ENCODE data around the gene PITPNM2. TPM values are rescaled to one million over a fixed set of nuclear protein-coding genes. Genes with fewer than 3 reads are reported as not detected.

PITPNM2 gene
- polyA plus RNA-seq, 1 experiment, result 1.3 TPM

DNA sequence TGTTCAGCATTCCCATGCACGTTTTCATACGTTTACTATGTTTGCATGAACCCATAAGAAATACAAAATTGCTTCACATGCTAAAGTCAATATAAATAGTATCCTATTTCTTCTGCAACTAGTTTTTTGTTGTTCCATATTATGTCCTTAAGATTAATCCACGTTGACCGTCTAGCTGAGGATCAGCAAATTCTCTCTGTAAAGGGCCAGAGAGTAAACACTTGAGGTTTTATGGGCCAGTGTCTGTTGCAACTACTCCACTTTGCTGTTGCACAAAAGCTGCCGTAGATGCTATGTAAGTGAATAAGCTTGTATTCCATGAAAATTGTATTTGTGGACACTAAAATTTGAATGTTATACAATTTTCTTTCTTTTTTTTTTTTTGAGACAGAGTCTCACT is 21.1 kb upstream of the PITPNM2 start:
- ChIA-PET CTCF (interaction anchor here (0.6 kb wide), 1 partner anchor 129 kb away, joined by 5 read pairs; no protein-coding TSS in a partner anchor), POLR2A (no interaction called here)
- H3K9me3 ChIP-seq (ENCODE audit: control insufficient read depth, insufficient read depth, low read length), result no peaks in the 10 kb centered on the region
- no peak overlapping the region for H3K4me3 ChIP-seq (ENCODE audit: low read depth, low read length)
- TF ChIP-seq, protein P1, sequence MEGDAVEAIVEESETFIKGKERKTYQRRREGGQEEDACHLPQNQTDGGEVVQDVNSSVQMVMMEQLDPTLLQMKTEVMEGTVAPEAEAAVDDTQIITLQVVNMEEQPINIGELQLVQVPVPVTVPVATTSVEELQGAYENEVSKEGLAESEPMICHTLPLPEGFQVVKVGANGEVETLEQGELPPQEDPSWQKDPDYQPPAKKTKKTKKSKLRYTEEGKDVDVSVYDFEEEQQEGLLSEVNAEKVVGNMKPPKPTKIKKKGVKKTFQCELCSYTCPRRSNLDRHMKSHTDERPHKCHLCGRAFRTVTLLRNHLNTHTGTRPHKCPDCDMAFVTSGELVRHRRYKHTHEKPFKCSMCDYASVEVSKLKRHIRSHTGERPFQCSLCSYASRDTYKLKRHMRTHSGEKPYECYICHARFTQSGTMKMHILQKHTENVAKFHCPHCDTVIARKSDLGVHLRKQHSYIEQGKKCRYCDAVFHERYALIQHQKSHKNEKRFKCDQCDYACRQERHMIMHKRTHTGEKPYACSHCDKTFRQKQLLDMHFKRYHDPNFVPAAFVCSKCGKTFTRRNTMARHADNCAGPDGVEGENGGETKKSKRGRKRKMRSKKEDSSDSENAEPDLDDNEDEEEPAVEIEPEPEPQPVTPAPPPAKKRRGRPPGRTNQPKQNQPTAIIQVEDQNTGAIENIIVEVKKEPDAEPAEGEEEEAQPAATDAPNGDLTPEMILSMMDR (IDR thresholded peaks at IDR 0.05; ENCODE audit: low read depth, low read length), result no peak
- H3K27ac ChIP-seq (ENCODE audit: low read depth, low read length), result no peak overlapping the region
- H3K27me3 ChIP-seq (ENCODE audit: control insufficient read depth, insufficient read depth, low read length), result no peaks in the 10 kb centered on the region
- DNase-seq (ENCODE audit: low read depth, low spot score), result no peak

DNA sequence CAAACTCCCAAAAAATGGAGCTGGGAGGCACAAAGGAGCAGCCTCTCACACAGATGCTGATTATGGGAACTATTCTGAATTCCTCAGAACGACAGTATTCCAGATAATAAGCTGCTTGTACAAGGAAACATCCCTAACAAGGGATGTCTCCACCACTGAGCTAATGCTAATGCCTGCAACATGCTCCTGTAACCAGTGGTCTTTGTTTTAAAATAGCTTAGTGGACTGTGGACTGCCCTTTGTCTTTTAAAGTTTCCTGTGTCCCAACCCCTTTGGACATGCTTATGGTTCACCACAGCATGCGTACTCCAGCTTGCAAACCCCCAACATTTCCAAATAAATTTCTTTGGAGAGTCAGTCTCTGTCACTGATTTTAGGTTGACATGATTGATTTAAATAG is 16.4 kb upstream of the PITPNM2 start:
- DNase-seq (ENCODE audit: low read depth, low spot score), result no peak
- H3K27me3 ChIP-seq (ENCODE audit: control insufficient read depth, insufficient read depth, low read length), result no peaks in the 10 kb centered on the region
- CTCF ChIA-PET, result interaction anchor here (1.0 kb wide), 1 partner anchor 11 kb away, joined by 3 read pairs; no protein-coding TSS in a partner anchor
- TF ChIP-seq, protein P1 (IDR thresholded peaks at IDR 0.05; ENCODE audit: low read depth, low read length), result no peak
- no peak overlapping the region for H3K4me3 ChIP-seq (ENCODE audit: low read depth, low read length)
- no peak overlapping the region for H3K27ac ChIP-seq (ENCODE audit: low read depth, low read length)
- POLR2A ChIA-PET, result no interaction called here
- H3K9me3 ChIP-seq (ENCODE audit: control insufficient read depth, insufficient read depth, low read length), result no peaks in the 10 kb centered on the region

DNA sequence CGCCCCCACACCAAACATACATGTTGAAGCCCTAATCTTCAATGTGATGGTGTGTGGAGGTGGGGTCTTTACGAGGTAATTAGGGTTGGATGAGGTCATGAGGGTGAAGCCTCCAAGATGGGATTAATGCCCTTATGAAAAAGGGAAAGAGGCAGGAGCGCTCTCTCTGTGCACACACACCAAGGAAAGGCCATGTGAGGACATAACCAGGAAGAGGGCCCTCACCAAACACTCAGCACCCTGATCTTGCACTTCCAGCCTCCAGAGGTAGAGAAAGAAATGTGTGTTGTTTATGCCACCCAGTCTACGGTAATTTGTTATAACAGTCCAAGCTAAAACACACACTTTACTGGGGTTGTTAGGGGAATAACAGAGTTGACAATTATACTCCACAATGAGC is 14.6 kb upstream of the PITPNM2 start:
- CTCF ChIA-PET, result no interaction called here

DNA sequence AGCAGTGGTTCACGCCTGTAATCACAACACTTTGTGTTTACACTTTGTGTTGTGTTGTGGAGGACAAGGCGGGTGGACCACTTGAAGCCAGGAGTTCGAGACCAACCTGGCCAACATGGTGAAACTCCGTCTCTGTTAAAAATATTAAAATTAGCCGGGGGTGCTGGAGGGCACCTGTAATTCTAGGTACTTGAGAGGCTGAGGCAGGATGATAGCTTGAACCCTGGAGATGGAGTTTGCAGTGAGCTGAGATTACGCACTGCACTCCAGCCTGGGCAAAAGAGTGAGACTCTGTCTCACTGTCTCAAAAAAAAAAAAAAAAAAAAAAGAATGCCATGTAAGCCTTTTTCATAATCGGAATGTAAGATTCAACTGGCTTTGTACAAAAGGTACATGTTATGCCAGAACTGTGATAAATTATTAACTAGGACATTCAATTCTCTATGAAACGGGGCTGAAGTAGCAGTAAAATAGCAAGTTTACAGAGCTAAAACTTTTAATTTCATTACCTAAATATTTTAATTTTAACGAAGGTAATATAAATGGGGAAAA is 13.9 kb upstream of the PITPNM2 start:
- DNase-seq (ENCODE audit: low read depth, low spot score), result no peak
- TF ChIP-seq, protein P1 (IDR thresholded peaks at IDR 0.05; ENCODE audit: low read depth, low read length), result no peak
- Histone ChIP-seq H3K27me3 (ENCODE audit: control insufficient read depth, insufficient read depth, low read length) (no peaks in the 10 kb centered on the region), H3K4me3 (ENCODE audit: low read depth, low read length) (no peak overlapping the region), H3K9me3 (ENCODE audit: control insufficient read depth, insufficient read depth, low read length) (no peaks in the 10 kb centered on the region), H3K27ac (ENCODE audit: low read depth, low read length) (no peak overlapping the region)
- ChIA-PET POLR2A (no interaction called here), CTCF (interaction anchor here (0.6 kb wide), 1 partner anchor 46 kb away, joined by 4 read pairs; no protein-coding TSS in a partner anchor)

More for the DNA sequence above, 14.6 kb upstream of the PITPNM2 start:
- no peaks in the 10 kb centered on the region for H3K9me3 ChIP-seq (ENCODE audit: control insufficient read depth, insufficient read depth, low read length)
- TF ChIP-seq, protein P1 (IDR thresholded peaks at IDR 0.05; ENCODE audit: low read depth, low read length), result no peak
- H3K27me3 ChIP-seq (ENCODE audit: control insufficient read depth, insufficient read depth, low read length), result no peaks in the 10 kb centered on the region
- H3K27ac ChIP-seq (ENCODE audit: low read depth, low read length), result no peak overlapping the region
- POLR2A ChIA-PET, result no interaction called here
- no peak overlapping the region for H3K4me3 ChIP-seq (ENCODE audit: low read depth, low read length)
- DNase-seq (ENCODE audit: low read depth, low spot score), result no peak

DNA sequence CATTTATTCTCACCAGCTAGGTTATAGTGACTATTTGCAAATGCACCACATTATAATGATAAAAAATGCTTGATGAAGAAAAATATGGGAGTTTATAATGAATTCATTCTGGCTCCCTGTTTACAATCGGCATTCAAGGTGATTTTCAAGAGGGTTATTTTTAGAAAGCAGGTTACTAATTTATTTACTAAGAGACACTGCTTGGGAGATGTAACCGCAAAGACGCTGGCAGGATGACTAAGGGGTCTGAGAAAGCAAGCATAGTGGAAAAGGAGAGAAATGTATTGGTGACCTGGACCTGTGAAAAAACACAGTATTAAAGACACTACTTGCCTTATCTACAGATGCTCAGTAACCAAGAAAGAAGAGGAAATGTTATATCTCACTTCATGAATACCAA is 13.3 kb upstream of the PITPNM2 start:
- no peak overlapping the region for H3K27ac ChIP-seq (ENCODE audit: low read depth, low read length)
- CTCF ChIA-PET, result no interaction called here
- no peak overlapping the region for H3K4me3 ChIP-seq (ENCODE audit: low read depth, low read length)
- POLR2A ChIA-PET, result no interaction called here
- H3K27me3 ChIP-seq (ENCODE audit: control insufficient read depth, insufficient read depth, low read length), result no peaks in the 10 kb centered on the region
- TF ChIP-seq, protein P1 (IDR thresholded peaks at IDR 0.05; ENCODE audit: low read depth, low read length), result no peak
- DNase-seq (ENCODE audit: low read depth, low spot score), result no peak
- no peaks in the 10 kb centered on the region for H3K9me3 ChIP-seq (ENCODE audit: control insufficient read depth, insufficient read depth, low read length)
